ENCODE measurements around the gene SDK2. TPM values are rescaled to one million over a fixed set of nuclear protein-coding genes. Genes with fewer than 3 reads are reported as not detected.

Gene SDK2
- total RNA-seq, 1 donor from 2014 or later: 31.2 TPM

DNA sequence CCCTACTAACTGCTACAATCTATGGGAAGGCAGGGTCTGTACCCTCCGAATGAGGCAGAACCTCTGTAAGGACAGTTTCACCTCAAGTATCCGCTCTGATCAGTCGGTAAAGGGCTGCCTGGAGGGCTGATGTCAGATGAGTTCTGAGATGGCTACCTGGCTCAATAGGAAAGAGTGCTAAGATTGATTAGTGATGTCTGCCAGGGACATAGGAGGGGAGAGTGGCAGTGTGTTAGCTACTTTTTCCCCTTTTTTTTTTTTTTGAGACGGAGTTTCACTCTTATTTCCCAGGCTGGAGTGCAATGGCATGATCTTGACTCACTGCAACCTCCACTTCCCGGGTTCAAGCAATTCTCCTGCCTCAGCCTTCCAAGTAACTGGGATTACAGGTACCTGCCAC is 293.4 kb downstream of the SDK2 start:
- Mint-ChIP-seq H3K9me3 (no peaks in the 10 kb centered on the region), H3K36me3 (ENCODE audit: low read depth) (peaks cover 7% of the 10 kb centered on the region), H3K4me3 (peak overlapping the region; percentile 27), H3K4me1 (peaks cover 36% of the 10 kb centered on the region), H3K27me3 (ENCODE audit: low read depth) (no peaks in the 10 kb centered on the region), H3K27ac (ENCODE audit: unreplicated experiment) (no peak overlapping the region)
- TF ChIP-seq, protein P1, sequence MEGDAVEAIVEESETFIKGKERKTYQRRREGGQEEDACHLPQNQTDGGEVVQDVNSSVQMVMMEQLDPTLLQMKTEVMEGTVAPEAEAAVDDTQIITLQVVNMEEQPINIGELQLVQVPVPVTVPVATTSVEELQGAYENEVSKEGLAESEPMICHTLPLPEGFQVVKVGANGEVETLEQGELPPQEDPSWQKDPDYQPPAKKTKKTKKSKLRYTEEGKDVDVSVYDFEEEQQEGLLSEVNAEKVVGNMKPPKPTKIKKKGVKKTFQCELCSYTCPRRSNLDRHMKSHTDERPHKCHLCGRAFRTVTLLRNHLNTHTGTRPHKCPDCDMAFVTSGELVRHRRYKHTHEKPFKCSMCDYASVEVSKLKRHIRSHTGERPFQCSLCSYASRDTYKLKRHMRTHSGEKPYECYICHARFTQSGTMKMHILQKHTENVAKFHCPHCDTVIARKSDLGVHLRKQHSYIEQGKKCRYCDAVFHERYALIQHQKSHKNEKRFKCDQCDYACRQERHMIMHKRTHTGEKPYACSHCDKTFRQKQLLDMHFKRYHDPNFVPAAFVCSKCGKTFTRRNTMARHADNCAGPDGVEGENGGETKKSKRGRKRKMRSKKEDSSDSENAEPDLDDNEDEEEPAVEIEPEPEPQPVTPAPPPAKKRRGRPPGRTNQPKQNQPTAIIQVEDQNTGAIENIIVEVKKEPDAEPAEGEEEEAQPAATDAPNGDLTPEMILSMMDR (conservative IDR thresholded peaks at IDR 0.05): no peak
- DNase-seq (ENCODE audit: low read depth, low spot score): no peak

GRCh38 chr17:73349647-73350046 is 294.6 kb downstream of the SDK2 start:
- peaks cover 44% of the 10 kb centered on the region for H3K4me1 Mint-ChIP-seq
- peak overlapping the region; percentile 69 for H3K4me3 Mint-ChIP-seq
- H3K9me3 Mint-ChIP-seq: no peaks in the 10 kb centered on the region
- DNase-seq (ENCODE audit: low read depth, low spot score): no peak
- peaks cover 1% of the 10 kb centered on the region for H3K36me3 Mint-ChIP-seq (ENCODE audit: low read depth)
- H3K27ac Mint-ChIP-seq (ENCODE audit: unreplicated experiment): peak overlapping the region; percentile 98
- no peaks in the 10 kb centered on the region for H3K27me3 Mint-ChIP-seq (ENCODE audit: low read depth)
- TF ChIP-seq, protein P1 (conservative IDR thresholded peaks at IDR 0.05): no peak

- DNase-seq (ENCODE audit: low read depth, low spot score): peak; percentile 29
- H3K36me3 Mint-ChIP-seq (ENCODE audit: low read depth): no peaks in the 10 kb centered on the region
- H3K4me3 Mint-ChIP-seq: peak overlapping the region; percentile 69
Measured at GRCh38 chr17:73349138-73349537, 295.1 kb downstream of the SDK2 start.

DNA sequence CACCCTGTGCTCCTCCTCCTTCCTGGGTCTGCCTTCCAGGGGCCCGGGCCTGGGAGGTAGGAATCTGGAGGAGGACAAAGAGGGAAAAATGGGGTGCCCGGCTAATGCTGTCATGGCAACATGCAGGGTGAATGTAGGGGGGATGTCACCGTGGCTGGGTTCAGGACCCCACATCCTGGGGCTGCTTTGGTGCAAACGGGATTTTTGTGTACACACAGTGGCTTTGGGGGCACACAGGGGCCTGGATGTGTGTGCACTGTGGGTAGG is 295.5 kb downstream of the SDK2 start:
- Mint-ChIP-seq H3K9me3 (no peaks in the 10 kb centered on the region), H3K27me3 (ENCODE audit: low read depth) (no peaks in the 10 kb centered on the region), H3K4me3 (peak overlapping the region; percentile 69), H3K27ac (ENCODE audit: unreplicated experiment) (peak overlapping the region; percentile 98), H3K36me3 (ENCODE audit: low read depth) (no peaks in the 10 kb centered on the region), H3K4me1 (peaks cover 53% of the 10 kb centered on the region)
- TF ChIP-seq, protein P1 (conservative IDR thresholded peaks at IDR 0.05): no peak
- no peak for DNase-seq (ENCODE audit: low read depth, low spot score)

More at GRCh38 chr17:73349138-73349537, 295.1 kb downstream of the SDK2 start:
- Mint-ChIP-seq H3K9me3 (no peaks in the 10 kb centered on the region), H3K4me1 (peaks cover 49% of the 10 kb centered on the region), H3K27me3 (ENCODE audit: low read depth) (no peaks in the 10 kb centered on the region), H3K27ac (ENCODE audit: unreplicated experiment) (peak overlapping the region; percentile 98)
- TF ChIP-seq, protein P1 (conservative IDR thresholded peaks at IDR 0.05): no peak

DNA sequence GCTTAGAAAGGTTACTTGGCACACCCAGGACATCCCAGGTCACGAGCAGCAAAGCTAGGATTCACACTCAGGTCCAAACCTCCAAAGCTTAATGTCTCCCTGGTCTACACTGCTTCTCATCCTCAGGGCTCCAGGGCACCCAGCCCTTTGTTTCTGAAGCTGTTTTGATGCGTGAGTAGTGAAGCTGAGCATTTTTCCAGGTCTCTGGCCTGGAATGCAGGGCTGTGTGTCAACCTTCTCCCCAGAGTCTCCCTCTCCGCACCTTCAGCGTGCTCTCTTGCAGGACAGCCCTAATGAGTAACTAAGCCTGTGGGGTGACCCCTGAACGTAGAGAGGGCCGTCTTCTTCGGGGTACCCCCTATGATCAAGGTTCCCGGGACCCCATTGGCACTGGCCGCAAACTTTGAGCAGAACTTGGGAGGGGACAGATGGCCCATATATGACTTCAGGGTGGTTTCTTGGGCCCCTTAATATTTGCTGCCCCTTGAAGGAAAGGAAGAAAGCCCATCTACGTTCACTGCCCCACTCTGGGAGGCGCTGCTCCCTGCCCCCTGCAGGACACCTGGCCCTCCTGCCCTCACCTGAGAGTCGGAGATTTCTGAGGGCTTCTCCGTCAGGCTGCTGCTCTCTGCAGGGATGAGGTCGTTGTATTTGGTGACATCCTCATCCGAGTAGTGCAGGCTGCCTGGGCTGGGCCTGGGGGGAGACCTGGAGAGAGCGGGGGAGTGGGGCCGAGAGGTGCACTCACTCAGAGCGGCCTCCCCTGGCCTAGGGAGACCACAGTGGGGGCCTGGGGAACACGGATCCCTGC is 296.0 kb downstream of the SDK2 start:
- peaks cover 58% of the 10 kb centered on the region for H3K4me1 Mint-ChIP-seq
- TF ChIP-seq, protein P1 (conservative IDR thresholded peaks at IDR 0.05): no peak
- no peaks in the 10 kb centered on the region for H3K36me3 Mint-ChIP-seq (ENCODE audit: low read depth)
- no peaks in the 10 kb centered on the region for H3K27me3 Mint-ChIP-seq (ENCODE audit: low read depth)
- no peak overlapping the region for H3K27ac Mint-ChIP-seq (ENCODE audit: unreplicated experiment)
- no peak for DNase-seq (ENCODE audit: low read depth, low spot score)
- no peaks in the 10 kb centered on the region for H3K9me3 Mint-ChIP-seq
- peak overlapping the region; percentile 69 for H3K4me3 Mint-ChIP-seq
